GM18508 (cell line): Measurements from ENCODE around the gene KCNQ5.
"Not testable (repeated sequence)": the region's sequence is repeated elsewhere in the genome, so short reads cannot be mapped to it uniquely, and the experiment has no call there.

Experiments
- ATAC-seq: cut with Tn5 transposase; IDR thresholded peaks from one replicate; pipeline ENCODE4 v1.9.1; 2021; ENCODE audit warnings: moderate number of reproducible peaks; ENCODE audit not compliant: insufficient read depth, unreplicated experiment

The KCNQ5 gene

DNA sequence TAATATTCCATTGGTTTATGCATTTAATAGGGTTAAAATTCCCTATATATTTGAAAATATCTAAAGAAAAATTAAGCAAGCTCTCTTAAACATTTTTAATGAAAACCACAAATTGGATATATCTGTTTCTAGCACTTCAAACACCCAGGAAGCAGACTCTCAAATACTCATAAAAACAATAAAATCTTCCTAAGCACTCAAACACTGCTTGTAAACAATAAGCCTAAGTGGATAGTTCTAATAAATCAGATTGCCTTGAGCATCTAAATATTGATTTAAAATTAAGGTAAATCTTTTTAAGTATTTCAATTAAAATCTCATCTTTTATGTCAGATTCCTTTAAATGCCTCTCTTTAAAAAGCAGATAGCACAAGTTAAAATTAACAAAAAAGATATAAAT, 254.4 kb downstream of the KCNQ5 start:
- ATAC-seq, result no peak

DNA sequence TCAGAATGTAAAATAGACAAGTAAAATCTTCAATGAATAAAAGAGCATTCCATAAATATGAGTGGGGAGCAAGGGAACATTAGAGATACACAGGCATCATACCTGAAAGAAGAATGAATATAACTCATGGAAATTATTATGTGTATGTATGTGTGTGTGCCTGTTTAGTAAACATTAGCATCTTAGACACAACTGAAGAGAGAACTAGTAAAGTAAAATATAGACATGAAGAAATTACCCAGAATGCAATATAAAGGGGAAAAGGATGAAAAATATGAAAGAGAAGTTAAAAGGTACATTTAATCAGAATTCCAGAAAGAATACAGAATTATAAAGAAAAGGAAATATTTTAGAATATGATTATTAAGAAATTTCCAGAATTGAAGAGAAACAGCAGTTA, 264.3 kb downstream of the KCNQ5 start:
- no peak for ATAC-seq

DNA sequence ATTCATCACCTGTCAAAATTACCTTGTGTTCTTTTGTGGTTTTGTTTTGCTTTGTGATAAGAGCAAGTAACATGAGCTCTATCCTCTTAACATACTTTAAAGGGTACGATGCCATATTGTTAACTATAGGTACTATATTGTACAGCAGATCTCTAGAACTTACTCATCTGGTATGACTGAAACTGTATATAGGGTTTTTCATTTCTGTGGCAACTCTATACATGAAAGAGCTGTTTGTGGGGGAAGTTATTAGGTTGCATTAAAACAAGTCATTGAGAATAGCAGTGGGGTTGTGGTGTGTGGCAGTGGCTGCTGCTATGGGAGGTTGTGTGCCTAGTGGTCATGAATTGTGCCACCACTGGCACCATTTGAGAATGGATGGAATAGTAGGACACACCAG, 268.4 kb downstream of the KCNQ5 start:
- no peak for ATAC-seq

DNA sequence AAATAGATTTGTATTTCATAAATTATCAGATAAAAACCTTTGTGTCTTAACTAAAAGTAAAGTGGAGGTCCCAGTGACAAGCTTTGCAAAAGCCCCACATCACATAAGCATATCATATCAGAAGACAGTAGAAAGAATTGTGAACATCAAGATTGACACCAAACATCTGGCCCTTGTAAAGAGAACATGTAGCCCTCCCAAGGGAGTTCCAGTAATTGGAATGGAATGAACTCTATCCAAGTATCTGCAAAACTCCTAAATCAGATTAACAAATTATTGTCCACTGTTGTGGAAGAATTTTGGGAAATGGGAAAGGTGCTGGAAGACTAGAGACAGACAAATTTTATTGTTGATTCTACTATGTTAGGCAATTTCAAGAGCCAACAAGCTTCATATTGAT, 268.8 kb downstream of the KCNQ5 start:
- ATAC-seq, result no peak

DNA sequence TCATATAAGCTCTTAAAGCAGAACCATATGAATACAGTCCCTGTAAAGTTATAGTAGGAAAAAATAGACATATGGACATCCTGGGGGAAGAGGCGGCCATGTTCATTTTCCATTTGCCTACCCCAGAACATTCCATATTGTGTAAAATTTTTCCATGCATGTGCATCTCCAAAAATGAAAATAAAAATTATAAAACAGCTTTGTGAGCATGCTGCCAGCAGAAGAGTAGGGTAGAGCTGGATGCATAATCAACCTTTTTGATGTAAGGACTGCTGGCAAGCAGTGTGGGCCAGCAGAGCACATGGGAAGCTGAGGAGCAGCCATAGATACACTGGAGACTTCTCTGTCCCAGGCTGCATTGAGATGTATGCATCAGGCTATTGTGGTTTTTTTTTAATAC, 271.0 kb downstream of the KCNQ5 start:
- ATAC-seq, result no peak

DNA sequence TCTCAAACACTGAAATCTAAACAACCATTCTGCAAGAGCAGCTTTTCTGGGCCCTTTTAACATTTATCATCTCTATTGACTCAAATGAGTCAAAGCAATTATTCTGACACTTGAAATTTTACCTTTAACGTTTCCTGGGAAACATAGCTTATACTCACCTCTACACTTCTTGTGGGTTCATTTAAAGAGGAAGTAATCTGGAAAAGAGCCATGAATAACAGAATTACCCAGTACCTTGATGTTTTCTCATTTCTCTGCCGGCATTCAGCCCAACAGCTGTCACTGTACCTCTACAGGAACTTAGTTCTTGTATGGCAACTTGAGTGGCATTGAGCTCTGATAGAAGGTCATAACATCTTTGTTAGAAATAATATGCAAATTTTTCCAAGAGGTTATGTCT, 272.2 kb downstream of the KCNQ5 start:
- ATAC-seq, result no peak

DNA sequence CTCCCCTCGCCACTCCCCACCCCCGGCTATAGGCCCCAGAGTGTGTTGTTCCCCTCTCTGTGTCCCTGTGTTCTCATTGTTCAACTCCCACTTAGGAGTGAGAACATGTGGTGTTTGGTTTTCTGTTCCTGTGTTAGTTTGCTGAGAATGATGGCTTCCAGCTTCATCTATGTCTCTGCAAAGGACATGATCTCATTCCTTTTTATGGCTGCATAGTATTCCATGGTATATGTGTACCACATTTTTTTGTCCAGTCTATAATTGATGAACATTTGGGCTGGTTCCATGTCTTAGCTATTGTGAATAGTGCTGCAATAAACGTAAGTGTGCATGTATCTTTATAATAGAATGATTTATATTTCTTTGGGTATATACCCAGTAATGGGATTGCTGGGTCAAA, 276.4 kb downstream of the KCNQ5 start:
- ATAC-seq, result not testable (repeated sequence)

DNA sequence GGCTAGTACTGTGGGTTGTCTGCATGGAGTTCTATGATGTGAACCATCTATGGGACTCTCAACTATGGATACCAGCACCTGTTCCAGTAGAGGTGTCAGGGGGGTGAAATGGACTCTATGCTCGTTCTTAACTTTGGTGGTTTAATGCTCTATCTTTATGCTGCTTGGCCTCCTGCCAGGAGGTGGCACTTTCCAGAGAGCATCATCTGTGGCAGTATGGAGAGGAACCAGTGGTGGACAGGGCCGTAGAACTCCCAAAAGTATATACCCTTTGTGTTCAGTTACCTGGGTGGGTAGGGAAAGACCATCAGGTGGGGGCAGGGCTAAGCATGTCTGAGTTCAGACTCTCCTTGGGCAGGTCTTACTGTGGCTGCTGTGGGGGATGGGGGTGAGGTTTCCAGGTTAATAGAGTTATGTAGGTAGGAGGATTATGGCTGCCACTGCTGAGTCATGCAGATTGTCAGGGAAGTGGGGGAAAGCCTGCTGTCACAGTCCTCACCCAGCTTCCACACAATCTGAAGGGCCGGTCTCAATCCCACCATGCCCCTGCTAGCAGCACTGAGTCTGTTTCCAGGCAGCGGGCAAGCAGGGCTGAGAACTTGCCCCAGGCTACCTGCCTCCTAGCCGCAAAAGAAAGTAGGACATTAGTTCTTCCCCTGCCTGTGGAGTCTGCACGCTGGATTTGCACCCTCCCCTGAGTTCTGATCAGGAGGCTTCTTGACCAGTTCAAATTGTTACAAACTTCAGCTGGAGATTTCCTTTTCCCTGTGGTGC, 284.0 kb downstream of the KCNQ5 start:
- no peak for ATAC-seq

DNA sequence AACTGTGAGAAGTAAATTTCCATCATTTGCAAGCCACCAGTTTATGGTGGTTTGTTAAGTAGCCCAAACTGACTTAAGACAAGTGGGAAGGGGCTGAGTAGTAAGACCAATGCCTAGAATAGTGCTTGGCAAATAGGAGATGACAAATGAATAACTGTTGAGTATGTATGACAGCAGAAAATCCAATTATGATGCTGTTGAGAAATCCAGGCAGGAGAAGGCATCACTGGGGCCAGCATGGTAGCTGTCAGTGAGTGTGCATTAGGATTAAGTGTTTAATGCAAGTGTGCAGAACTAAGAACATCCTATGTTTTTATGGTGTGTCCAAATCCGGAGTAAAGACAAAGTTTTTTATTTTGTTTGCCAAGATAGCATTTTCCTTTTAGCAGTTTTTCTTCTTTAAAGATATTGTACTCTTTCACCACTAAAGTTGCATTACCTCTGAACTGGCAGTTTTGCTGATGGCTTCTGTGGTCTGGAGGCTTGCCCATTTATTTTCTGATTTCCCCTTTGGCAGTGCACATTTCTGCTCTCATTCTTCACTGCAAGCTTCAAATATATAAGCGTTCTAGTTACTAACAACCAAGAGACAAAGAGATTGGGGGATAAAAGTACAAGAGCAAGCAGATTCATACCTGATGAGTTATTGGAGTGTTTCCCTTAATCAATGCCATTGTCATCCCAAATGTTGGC, 289.7 kb downstream of the KCNQ5 start:
- no peak for ATAC-seq

DNA sequence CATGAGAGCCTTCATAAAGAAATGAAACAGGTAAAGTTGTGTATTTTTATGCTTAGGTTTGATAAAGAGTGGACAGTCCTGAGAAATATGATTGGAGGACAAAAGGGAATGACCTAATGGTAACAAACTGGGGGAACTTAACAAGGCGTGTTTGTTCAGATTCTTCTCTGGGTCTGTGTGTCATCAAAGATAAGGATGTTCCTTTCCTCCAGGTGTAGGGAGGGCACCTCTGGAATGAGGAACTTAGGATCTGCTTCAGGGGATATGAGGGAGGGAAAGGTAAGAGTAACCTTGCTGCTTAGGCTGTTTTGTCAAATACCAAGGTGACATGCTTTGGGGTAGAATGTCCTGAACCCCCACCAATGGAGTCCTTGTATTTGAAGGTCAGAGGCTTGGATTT, 291.9 kb downstream of the KCNQ5 start:
- ATAC-seq, result no peak

DNA sequence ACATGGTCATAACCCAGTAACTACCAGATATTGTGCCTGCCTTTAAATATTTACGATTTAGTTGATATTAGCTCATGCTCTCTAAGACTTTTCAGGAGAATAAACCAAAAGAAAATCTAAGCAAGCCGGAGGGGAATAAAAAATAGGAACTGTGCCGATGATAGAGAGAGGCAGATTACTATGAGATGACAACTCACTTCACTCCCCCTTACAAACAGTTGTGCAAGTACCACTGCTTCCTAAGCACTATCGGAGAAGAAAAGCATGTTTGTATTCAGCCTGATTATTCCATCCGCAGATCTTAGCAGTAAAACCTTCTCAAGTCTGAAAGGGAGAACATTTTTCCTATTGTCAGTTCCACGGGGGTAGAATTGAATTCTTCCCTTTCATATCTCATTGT, 294.4 kb downstream of the KCNQ5 start:
- no peak for ATAC-seq

DNA sequence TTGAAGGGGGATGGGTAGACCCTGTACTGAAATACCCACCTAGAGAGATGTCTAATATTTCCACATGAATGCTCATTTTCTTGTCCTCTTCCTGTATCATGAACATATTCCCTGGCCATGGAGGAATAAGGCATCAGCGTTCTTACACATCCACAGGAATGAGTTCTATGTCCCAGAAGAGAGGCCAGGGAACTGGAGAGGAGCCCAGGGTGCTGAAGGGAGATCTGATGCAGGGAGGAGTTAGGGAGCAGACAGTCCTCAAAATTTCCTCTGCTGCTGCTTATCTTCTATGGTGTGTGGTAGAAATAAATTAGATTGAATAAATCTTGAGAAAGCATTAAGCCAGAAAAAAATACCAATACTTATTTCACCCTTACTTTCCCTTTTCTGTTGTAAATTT, 295.0 kb downstream of the KCNQ5 start:
- no peak for ATAC-seq

DNA sequence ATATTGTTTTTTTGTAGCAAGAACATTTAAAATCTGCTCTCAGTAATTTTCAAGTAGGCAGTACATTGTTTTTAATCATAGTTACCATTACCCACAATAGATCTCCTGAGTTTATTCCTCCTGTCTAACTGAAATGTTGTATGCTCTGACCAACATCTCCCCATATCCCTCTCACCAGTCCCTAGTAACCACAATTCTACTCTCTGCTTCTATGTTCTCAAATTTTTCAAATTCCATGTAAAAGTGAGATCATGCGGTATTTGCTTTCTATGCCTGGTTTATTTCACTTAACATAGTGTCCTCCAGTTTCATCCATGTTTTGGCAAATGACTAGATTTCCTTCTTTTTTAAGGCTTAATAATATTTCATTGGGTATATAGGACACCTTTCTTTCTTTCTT, 300.5 kb downstream of the KCNQ5 start:
- ATAC-seq, result no peak

DNA sequence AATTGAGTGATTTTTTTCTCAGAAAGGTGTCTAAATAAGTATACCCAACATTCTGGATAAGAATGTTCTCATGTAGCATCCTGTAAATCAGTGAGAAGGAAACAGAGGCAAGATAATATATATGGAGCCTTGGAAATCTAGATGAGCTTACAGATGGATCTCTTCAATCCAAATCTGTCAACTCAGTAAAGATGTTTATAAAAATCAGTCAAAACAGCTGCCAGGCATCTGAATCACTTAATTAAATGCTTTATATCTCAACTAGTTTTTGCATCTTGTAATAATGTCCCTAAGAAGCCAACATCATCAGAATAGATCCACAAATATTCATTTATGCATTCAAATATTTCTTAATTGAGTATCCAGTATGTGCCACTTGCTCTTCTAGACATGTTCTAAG, 303.3 kb downstream of the KCNQ5 start:
- ATAC-seq, result no peak

DNA sequence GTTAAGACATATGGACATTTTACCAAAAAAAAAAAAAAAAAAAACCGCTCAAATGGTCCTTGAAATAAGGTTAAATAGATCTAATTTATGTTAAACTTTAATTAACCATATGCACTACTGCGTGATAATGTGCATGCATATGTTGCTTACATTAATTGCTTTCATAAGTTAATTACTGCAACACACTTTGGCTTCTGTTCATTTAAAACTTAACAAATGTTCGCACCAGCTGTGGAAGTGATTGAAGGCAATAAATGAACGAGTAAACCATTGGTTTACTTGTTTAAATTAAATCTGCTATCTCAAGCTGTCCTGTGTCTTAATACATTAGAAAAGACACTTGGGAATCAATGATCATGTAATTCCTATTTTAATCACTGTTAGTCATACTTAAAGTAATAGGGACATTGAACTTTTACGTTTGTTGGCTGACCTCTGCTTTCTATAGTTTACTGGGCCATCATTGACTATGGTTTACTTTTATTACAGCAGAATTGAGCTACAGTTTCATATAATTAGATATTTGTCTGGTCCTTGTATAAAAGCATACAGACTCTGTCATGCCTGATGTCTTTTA, 308.8 kb downstream of the KCNQ5 start:
- no peak for ATAC-seq

DNA sequence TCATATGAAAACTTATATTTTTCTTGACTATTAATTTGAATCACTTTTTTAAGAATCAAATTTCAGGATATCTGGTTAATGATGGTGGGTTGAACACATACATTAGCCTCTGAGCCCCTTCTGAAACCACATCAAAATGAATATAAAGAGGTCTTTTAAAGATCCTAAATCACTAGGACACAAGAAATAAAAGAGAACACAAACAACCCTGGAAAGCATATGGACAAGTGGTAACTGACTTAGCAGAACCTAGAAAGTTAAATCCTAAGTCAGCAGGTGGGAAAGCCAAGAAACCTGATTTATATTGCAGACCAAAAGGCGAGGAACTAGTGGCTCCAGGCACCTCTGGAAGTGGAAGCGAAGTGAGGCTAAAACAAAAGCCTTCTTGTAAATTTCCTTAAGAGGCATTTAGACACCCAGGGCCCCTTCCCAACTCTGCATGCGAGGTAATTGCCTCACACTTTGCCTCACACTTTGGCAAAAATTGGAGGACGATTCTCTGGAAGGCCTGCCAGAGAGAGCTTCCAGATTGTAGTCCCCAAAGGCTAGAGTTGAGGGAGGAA, 309.5 kb downstream of the KCNQ5 start:
- ATAC-seq, result no peak

DNA sequence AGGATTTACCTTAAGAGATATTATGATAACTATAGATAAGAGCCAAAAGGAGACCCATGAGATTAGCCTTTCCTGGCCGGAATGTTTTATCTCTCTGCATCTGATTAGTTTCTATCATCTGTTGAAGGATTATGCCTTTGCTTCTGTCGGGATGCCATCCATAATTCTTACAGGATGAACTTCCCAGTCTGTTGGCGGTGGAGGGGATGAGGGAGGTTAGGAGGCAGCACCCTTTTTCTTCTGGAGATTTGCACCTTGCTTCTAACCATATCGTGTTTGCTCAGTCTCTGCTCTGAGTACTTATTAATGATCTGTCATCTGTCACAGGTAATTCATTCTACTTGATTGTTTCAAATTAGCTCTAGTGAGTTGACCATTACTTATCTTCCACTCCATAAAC, 311.4 kb downstream of the KCNQ5 start:
- ATAC-seq, result no peak

DNA sequence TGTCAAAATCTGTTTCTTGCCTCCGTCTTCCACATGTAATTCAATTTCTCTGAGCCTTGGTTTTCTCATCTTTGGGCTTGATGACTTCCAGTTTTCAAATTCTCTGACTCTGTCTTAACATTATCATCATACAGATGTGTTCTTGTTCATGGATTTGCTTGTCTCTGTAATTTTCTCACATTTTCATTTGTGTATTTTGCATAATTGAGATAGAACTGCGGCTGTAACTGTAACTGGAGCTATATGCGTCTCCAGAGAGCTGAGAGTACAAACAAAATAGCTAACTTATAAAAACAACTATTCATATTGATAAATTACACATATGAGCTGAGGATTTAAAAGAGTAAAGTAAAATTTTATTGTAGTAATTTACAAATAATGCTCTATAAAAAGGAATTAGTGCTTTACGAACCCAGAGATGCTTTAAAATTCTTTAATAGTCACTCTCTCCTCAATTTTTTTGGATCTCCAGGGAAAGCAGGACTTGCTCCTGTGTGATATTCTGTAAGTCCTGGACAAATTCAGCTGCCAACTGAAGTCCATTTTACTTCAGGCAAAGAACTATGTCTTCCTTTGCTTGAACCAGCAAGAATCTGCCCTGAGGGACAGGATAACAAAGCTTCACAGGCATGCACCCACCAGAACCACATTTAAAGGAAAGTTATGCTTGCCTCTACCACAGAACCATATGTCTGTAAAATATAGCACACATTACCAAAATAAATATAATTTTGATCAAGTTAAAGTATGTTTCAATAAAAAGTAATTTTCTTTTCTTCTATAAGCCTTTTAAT, 315.1 kb downstream of the KCNQ5 start:
- ATAC-seq, result no peak

DNA sequence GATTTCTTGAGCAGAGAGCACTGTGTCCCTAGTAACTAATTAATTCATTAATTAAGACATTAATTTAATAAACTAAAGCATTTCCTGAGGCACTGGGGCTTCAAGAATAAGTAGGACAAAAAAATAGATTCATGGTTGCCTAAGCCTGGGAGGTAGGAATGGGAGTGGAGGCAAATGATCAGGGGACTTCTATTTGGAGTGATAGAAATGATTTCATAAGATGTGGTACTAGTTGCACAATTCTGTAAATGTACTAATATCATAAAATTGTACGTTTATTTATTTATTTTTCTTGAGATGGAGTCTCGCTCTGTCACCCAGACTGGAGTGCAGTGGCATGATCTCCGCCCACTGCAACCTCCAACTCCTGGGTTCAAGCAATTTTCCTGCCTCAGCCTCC, 316.2 kb downstream of the KCNQ5 start:
- no peak for ATAC-seq

DNA sequence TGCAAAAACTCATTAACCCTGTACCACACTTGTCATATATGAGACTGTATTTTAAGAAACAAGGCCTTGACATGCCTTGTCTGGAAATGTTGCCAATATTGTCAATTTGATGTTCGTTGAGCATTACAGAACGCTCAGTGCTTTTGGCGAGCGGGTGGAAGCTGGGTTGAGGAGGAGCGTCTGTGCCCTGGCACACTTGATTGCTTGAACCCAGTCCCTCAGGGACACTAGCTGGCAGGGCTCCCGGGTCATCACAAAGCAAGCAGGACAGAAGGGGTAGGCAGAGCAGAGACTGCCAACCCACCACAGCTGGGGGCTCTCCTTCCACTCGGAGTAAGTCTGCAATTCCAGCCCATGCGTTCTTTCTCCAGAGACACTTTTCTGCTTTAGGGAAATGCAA, 317.1 kb downstream of the KCNQ5 start:
- no peak for ATAC-seq

DNA sequence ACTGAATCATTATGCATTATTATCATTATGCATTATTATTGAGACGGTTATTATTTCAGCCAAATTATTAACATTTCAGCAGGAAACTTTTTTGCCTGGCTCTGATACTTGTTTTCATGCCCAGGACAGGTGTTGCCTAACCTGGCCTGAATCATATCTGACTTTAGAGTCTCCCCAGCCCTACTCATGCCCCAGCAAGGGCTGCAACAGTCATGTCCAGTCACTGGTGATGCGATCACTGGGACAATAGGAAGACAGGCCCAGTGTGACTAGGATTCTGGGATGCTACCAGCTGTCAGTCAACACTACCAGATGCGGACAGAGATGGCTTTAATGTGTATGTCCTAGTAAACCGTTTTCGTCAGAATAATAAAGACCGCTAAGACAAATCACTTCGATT, 318.4 kb downstream of the KCNQ5 start:
- ATAC-seq, result no peak
